Measurements from ENCODE around the gene FAM131C.
"Not testable (repeated sequence)": the region's sequence is repeated elsewhere in the genome, so short reads cannot be mapped to it uniquely, and the experiment has no call there.

The FAM131C gene

DNA sequence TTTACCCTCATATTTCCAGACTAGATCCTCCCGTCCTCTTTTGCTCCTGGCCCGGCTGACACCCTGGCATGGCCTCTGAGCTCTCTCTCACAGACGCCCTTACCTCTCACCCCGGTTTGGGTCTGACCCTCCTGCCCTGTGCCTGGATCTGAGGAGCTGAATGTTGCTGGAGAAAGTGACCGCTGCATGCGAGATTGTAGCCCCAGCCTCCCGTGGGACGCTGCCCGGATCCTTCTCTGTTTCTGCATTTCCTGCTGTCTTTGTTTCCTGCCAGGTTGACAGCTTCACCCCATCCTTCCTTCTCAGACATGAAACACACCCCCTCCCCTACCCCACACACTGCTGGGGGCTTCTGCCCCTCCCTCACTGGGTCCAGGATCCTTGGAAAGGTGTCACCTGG is 9.5 kb downstream of the FAM131C start:
- Histone ChIP-seq H3K27me3 (ENCODE audit: insufficient read depth, low read depth, severe bottlenecking) (no peaks in the 10 kb centered on the region), H3K27ac (no peak overlapping the region), H3K36me3 (no peaks in the 10 kb centered on the region), H3K9me3 (ENCODE audit: severe bottlenecking) (no peaks in the 10 kb centered on the region), H3K4me3 (ENCODE audit: low read depth, low read length) (no peak overlapping the region)
- TF ChIP-seq, protein P1, sequence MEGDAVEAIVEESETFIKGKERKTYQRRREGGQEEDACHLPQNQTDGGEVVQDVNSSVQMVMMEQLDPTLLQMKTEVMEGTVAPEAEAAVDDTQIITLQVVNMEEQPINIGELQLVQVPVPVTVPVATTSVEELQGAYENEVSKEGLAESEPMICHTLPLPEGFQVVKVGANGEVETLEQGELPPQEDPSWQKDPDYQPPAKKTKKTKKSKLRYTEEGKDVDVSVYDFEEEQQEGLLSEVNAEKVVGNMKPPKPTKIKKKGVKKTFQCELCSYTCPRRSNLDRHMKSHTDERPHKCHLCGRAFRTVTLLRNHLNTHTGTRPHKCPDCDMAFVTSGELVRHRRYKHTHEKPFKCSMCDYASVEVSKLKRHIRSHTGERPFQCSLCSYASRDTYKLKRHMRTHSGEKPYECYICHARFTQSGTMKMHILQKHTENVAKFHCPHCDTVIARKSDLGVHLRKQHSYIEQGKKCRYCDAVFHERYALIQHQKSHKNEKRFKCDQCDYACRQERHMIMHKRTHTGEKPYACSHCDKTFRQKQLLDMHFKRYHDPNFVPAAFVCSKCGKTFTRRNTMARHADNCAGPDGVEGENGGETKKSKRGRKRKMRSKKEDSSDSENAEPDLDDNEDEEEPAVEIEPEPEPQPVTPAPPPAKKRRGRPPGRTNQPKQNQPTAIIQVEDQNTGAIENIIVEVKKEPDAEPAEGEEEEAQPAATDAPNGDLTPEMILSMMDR (IDR thresholded peaks at IDR 0.05; ENCODE audit: low read depth, low read length): no peak
- no peak for DNase-seq

DNA sequence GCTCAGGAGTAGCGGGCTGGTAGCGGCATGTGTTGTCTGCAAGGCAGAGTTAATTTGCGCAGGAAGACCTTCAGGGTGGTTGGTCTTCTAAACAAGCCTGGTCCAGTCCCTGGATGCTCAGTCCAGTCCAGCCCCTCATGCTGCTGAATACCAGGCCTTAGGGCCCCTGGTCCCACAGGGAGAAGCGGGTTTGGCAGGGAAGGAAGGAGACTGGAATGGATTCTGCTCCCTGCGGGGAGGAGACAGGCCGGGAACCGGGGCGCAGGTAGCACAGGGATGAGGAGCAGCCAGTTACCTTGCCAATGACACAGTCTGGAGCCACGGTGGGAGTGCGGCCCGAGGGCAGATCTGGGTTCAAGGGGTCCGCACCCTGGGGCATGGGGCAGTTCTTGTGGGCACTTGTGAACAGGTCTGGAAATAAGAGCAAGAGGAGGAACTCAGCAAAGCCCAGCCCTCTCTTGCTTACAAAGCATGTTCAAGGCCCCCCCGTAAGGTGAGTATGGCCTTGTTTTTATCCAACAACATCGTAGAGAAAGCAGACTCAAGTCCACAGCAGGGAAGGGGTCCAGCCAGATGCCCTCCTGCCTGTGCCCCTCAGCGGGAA is 10.1 kb downstream of the FAM131C start:
- Histone ChIP-seq H3K9me3 (ENCODE audit: severe bottlenecking) (no peaks in the 10 kb centered on the region), H3K4me3 (ENCODE audit: low read depth, low read length) (no peak overlapping the region), H3K27me3 (ENCODE audit: insufficient read depth, low read depth, severe bottlenecking) (no peaks in the 10 kb centered on the region), H3K36me3 (no peaks in the 10 kb centered on the region), H3K27ac (no peak overlapping the region)
- TF ChIP-seq, protein P1 (IDR thresholded peaks at IDR 0.05; ENCODE audit: low read depth, low read length): no peak
- no peak for DNase-seq

DNA sequence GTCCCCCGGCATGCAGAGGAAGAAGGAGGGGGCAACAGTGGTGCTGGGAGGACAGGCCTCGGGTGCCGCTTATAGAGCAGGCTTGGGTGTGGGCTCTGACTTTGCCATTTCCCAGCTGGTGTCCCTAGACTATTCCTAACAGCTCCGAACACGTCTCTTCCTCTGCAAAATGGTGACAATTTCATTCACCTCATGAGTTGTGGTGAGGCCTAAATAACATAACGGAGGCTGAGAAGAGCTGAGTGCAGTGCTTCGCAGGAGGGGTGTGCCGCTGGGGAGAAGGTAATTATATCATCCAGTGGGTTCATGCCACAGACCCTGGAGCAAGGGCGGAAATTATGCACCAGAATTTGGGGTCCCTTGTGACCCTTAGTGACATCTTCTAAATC is 10.8 kb downstream of the FAM131C start:
- not testable (repeated sequence) for H3K9me3 ChIP-seq (ENCODE audit: severe bottlenecking); H3K4me3 ChIP-seq (ENCODE audit: low read depth, low read length); H3K27ac ChIP-seq; DNase-seq; H3K36me3 ChIP-seq; H3K27me3 ChIP-seq (ENCODE audit: insufficient read depth, low read depth, severe bottlenecking)

DNA sequence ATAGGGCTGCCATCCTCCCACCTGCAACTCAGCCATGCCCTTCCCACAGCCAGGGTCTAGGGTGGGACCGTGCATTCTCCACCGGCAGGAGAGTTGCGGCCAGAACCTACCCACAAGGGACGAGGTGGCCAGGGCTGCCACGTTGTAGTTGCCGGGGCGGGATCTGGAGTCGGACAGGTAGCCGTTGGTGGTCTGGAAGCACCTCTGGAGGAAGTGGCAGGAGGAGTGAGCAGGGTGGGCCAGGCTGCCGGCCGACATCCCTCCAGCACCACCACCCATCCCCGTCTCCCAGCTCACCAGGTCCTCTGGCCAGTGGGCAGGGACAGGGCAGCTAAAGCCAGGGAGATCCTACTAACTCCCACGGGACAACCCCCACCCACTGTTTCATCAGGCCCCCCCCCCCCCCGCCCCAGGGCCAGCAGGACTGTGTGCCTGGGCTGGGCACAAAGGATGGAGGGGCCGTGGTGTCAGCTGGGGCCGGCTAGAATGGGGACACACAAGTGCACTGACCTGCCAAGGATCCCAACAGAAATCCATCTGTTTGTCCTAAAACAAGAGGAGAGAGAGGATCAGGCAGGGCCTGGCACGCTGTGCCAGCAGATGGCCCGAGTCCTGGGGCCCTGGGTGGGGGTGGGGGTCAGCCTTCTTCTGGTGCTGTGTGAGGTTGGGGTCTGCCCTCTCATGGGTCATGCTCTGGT is 11.3 kb downstream of the FAM131C start:
- H3K27ac ChIP-seq; H3K27me3 ChIP-seq (ENCODE audit: insufficient read depth, low read depth, severe bottlenecking); DNase-seq: not testable (repeated sequence)

DNA sequence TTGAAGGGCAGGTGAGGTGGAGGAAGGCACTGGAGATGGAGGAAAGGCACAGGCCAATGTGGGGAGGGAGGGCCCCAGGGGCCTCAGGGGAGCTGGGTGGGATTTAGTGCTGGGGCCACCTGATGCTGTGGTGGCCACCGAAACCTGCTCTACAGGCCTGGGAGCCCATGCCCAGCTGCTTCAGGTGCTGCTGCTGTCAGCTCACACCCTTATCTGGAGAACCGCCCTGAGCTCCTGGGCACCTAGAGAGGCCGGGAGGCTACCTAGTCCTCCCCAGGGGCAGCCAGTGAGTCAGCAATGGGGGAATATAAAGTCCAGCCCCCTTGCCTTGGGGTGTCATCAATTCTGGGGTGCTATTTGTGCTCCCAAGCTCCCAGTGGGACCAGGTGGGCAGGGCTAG is 12.2 kb downstream of the FAM131C start:
- no peak for DNase-seq
- TF ChIP-seq, protein P1 (IDR thresholded peaks at IDR 0.05; ENCODE audit: low read depth, low read length): no peak
- Histone ChIP-seq H3K4me3 (ENCODE audit: low read depth, low read length) (no peak overlapping the region), H3K9me3 (ENCODE audit: severe bottlenecking) (no peaks in the 10 kb centered on the region), H3K36me3 (no peaks in the 10 kb centered on the region), H3K27me3 (ENCODE audit: insufficient read depth, low read depth, severe bottlenecking) (no peaks in the 10 kb centered on the region), H3K27ac (no peak overlapping the region)

More for the DNA sequence above, 11.3 kb downstream of the FAM131C start:
- not testable (repeated sequence) for H3K9me3 ChIP-seq (ENCODE audit: severe bottlenecking); H3K4me3 ChIP-seq (ENCODE audit: low read depth, low read length); H3K36me3 ChIP-seq

DNA sequence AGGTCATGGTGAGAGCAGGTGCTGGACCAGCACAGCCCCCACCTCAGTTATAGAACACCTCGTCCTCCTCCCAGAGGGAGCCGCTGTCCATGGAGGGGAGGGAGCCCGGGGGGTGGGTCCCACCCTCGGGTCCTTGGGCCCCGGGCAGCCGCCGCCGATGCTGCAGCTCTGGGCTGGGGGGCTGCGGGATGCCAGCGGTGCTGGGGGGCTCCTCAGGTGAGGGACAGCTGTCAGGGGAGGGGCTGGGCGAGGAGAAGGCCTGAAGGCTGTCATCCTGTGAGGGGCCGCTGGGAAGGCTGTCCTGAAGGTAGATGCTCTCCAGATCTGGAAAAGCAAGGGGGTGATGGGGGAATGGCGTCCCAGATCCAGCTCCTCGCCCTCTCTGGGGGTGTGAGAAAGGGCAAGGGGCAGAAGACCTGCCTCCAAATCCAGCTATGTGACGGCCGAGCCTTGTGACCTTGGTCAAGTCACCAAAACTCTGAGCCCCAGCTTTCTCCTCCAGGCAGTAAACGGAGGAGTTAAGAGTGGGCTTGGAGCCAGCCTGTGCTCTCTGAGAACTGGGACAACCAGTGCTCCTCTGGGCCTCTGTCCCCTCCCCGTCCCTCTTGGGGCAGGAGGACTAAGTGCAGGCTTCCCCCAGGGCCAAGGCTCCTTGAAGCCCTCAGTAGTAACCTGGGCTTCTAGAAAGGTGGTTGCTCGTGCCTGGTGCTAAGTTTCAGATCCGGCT is 14.9 kb downstream of the FAM131C start:
- not testable (repeated sequence) for H3K4me3 ChIP-seq (ENCODE audit: low read depth, low read length); DNase-seq; H3K27ac ChIP-seq; H3K27me3 ChIP-seq (ENCODE audit: insufficient read depth, low read depth, severe bottlenecking); H3K9me3 ChIP-seq (ENCODE audit: severe bottlenecking); H3K36me3 ChIP-seq

DNA sequence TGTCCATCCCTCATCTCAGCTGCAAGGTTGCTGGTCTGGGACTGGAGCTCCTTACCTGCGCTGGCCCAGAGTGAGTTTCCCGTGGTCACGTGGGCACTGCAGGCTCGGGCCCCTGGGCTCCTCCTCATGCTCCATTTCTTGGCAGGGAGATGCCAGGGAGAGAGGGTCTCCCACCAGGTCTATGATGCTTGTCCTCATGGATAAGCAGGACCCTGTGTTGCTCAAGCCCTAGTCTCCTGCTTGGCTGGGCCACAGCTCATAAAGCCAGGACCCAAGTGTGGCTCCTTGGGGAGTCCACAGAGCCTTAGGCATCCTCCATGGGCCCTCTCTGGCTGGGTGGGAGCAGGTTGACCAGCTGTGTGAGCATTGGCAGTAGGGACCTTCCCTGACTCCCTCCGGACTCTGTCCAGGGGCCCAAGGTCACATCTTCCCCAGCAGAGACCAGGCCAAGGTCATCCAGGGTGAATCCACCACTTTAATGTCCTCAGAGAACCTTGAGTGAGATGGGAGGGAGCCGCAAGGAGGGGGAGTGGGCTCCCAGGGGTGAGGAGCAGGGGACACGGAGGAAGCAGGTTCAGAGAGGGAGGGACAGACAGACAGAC is 16.0 kb downstream of the FAM131C start:
- not testable (repeated sequence) for H3K27me3 ChIP-seq (ENCODE audit: insufficient read depth, low read depth, severe bottlenecking); DNase-seq; H3K27ac ChIP-seq; H3K4me3 ChIP-seq (ENCODE audit: low read depth, low read length); H3K9me3 ChIP-seq (ENCODE audit: severe bottlenecking); H3K36me3 ChIP-seq

DNA sequence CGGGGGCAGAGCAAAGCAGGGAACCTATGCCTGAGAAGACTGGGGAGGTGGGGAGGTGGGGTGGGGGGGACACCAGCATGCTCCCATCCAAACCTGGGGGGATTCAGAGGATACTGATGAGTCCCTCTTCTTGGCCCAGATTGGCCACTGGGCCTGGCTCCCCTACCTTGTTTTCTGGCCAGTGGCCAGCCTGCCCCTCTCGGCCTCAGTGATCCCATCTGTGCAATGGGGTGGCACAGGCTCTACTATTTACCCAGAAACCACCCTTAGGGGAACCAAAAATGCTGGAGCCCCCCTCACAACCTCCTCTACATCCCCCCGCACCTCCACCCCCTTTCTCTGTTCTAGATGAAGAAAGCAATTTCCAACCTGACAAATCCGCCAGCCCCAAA is 16.9 kb downstream of the FAM131C start:
- not testable (repeated sequence) for H3K27ac ChIP-seq; H3K36me3 ChIP-seq; H3K4me3 ChIP-seq (ENCODE audit: low read depth, low read length); DNase-seq; H3K27me3 ChIP-seq (ENCODE audit: insufficient read depth, low read depth, severe bottlenecking); H3K9me3 ChIP-seq (ENCODE audit: severe bottlenecking)
